Measurements from ENCODE around the gene KCTD16.

GRCh38 chr5:144374637-144375036 is 204.0 kb downstream of the KCTD16 start:
- TF ChIP-seq CTCF (IDR thresholded peaks at IDR 0.05; ENCODE audit: low read length) (no peak), EZH2 (optimal IDR thresholded peaks at IDR 0.05; ENCODE audit: low read depth, low read length) (no peak), EZH2phosphoT487 (IDR thresholded peaks at IDR 0.05; ENCODE audit: low read length) (no peak)
